Neural cell (in vitro differentiated cells): Measurements from ENCODE around the gene ACOXL. TPM values are rescaled to one million over a fixed set of nuclear protein-coding genes. Genes with fewer than 3 reads are reported as not detected.

Source experiments
- H2AFZ ChIP-seq: fragments of 200-600, 300-800 bp; sonication (generic), shearing (Covaris generic); 2 replicates; pipeline ENCODE4 v1.6.0; 2014; ENCODE audit warnings: low read depth, mild to moderate bottlenecking, antibody characterized with exemption, low read length, moderate library complexity
- H3F3A ChIP-seq: fragments of 200-600 bp; shearing (Covaris generic); 2 replicates; pipeline ENCODE4 v1.6.1; 2016; ENCODE audit warnings: mild to moderate bottlenecking, moderate library complexity, mixed read lengths, antibody characterized with exemption, low read length; ENCODE audit not compliant: insufficient read depth, poor library complexity, severe bottlenecking
- H3K27ac ChIP-seq: fragments of 200-600, 300-800 bp; sonication (generic), shearing (Covaris generic); 2 replicates; pipeline ENCODE4 v1.5.1; 2014; ENCODE audit warnings: mild to moderate bottlenecking, low read length, moderate library complexity
- H3K27me3 ChIP-seq: fragments of 300-800, 200-600 bp; sonication (generic), shearing (Covaris generic); 2 replicates; pipeline ENCODE4 v1.6.0; 2014; ENCODE audit warnings: mild to moderate bottlenecking, low read depth, low read length, moderate library complexity; ENCODE audit not compliant: insufficient read depth
- H3K36me3 ChIP-seq: fragments of 300-800, 200-600 bp; sonication (generic), shearing (Covaris generic); 2 replicates; pipeline ENCODE4 v1.5.1; 2014; ENCODE audit warnings: mild to moderate bottlenecking, antibody characterized with exemption, low read length, moderate library complexity; ENCODE audit not compliant: insufficient read depth
- H3K4me2 ChIP-seq: fragments of 300-800, 200-600 bp; sonication (generic), shearing (Covaris generic); 2 replicates; pipeline ENCODE4 v1.6.0; 2014; ENCODE audit warnings: mild to moderate bottlenecking, low read length
- H3K4me3 ChIP-seq: fragments of 300-800, 200-600 bp; sonication (generic), shearing (Covaris generic); 2 replicates; pipeline ENCODE4 v1.5.1; 2014; ENCODE audit warnings: mild to moderate bottlenecking, low read length, moderate library complexity
- H3K79me2 ChIP-seq: fragments of 200-600 bp; shearing (Covaris generic); replicated peaks from 2 replicates; pipeline ENCODE4 v1.6.0; 2014; ENCODE audit warnings: mild to moderate bottlenecking, low read length, moderate library complexity; ENCODE audit not compliant: insufficient read depth
- H3K9ac ChIP-seq: fragments of 300-800, 200-600 bp; sonication (generic), shearing (Covaris generic); 2 replicates; pipeline ENCODE4 v1.6.1; 2016; ENCODE audit warnings: mild to moderate bottlenecking, low read length, mixed read lengths
- H3K9me2 ChIP-seq: fragments of 200-600 bp; shearing (Covaris generic); 2 replicates; pipeline ENCODE4 v1.6.1; 2016; ENCODE audit warnings: mild to moderate bottlenecking, low read length, mixed read lengths; ENCODE audit not compliant: insufficient read depth
- H3K9me3 ChIP-seq: fragments of 200-600, 300-800 bp; sonication (generic), shearing (Covaris generic); 2 replicates; pipeline ENCODE4 v1.6.1; 2016; ENCODE audit warnings: mild to moderate bottlenecking, mixed run types, low read length, moderate library complexity, mixed read lengths
- H4K20me1 ChIP-seq: fragments of 200-600 bp; shearing (Covaris generic); 2 replicates; pipeline ENCODE4 v1.6.1; 2016; ENCODE audit warnings: mild to moderate bottlenecking, mixed run types; ENCODE audit not compliant: insufficient read depth
- EP300 ChIP-seq: fragments of 450-650 bp; conservative IDR thresholded peaks from 2 replicates; pipeline ENCODE4 v1.6.1; 2014; ENCODE audit warnings: antibody characterized with exemption, mild to moderate bottlenecking, moderate library complexity; ENCODE audit not compliant: poor library complexity, severe bottlenecking
- EZH2 ChIP-seq: fragments of 200-600, 300-800 bp; shearing (Covaris generic), sonication (generic); IDR thresholded peaks from 2 replicates; pipeline ENCODE4 v1.6.1; 2014; ENCODE audit warnings: antibody characterized with exemption, low read length, borderline replicate concordance, mild to moderate bottlenecking; ENCODE audit not compliant: insufficient read depth, poor library complexity, severe bottlenecking
- MXI1 ChIP-seq: fragments of 450-650 bp; conservative IDR thresholded peaks from 2 replicates; pipeline ENCODE4 v1.6.1; 2014; ENCODE audit warnings: antibody characterized with exemption, mild to moderate bottlenecking; ENCODE audit not compliant: poor library complexity, severe bottlenecking
- POLR2AphosphoS5 ChIP-seq: IDR thresholded peaks from 2 replicates; pipeline ENCODE4 v1.6.1; 2012
- RAD21 ChIP-seq: fragments of 450-650 bp; conservative IDR thresholded peaks from 2 replicates; pipeline ENCODE4 v1.6.1; 2014; ENCODE audit warnings: antibody characterized with exemption, mild to moderate bottlenecking, moderate library complexity
- SMC3 ChIP-seq: fragments of 450-650 bp; conservative IDR thresholded peaks from 2 replicates; pipeline ENCODE4 v1.6.1; 2014; ENCODE audit warnings: antibody characterized with exemption, mild to moderate bottlenecking, moderate library complexity; ENCODE audit not compliant: poor library complexity
- TAF1 ChIP-seq: IDR thresholded peaks from 2 replicates; pipeline ENCODE4 v1.6.1; 2012; ENCODE audit warnings: low read depth
- polyA plus RNA-seq: library from polyadenylated mRNA; depleted of rRNA; stranded (reverse); fragments of >200 nt; gene quantifications from 2 replicates; pipeline ENCODE4 v1.2.3, GENCODE V29; 2014
- TF ChIP-seq, protein P1 (sequence below): IDR thresholded peaks from 2 replicates; pipeline ENCODE4 v1.6.1; 2012; ENCODE audit warnings: borderline replicate concordance
- TF ChIP-seq, protein P2 (sequence below): fragments of 450-650 bp; IDR thresholded peaks from 2 replicates; pipeline ENCODE4 v1.5.1; 2014; ENCODE audit warnings: antibody characterized with exemption, mild to moderate bottlenecking, moderate library complexity; ENCODE audit not compliant: poor library complexity, severe bottlenecking

ACOXL gene
- polyA plus RNA-seq, 1 donor from 2014 or later, result not detected

DNA sequence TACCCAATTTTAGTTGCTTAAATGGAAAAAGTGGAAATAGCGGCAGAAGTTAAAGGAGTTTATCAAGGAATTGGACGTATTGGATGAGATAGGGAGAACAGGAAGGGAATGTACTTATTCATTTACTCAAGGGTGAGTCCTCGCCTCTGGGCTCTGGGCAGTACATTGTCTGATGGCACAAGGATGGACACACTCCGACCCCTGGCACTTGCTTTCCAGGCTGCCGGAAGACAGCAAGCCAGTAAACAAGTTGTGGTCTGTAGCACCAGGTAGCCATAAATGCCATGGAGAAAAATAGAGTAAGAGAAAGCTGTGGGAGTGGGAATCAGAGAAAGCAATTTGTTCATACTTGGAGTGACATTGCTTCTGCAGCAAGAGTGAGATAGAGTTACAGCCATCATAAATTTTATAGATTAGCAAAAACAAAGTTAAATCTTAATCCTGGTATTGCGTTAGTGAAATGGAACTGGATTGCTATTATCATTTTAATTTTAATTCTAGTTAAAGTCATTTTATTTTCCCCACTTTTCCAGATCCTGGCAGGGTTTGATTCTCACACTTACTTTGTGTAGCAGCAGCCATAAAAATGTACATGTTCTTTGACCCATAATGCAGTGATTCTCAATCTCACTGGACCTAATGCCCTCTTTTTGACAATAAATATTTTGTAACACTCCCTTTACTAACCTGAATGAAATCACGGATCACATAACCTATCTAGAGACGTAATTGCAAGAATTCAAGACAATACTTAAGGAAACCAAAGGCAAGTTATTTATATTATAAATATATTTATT is 252.5 kb downstream of the ACOXL start:
- H3K9ac ChIP-seq, result no peak overlapping the region
- H3K9me2 ChIP-seq, result no peaks in the 10 kb centered on the region
- no peak overlapping the region for H2AFZ ChIP-seq
- TF ChIP-seq, protein P1, sequence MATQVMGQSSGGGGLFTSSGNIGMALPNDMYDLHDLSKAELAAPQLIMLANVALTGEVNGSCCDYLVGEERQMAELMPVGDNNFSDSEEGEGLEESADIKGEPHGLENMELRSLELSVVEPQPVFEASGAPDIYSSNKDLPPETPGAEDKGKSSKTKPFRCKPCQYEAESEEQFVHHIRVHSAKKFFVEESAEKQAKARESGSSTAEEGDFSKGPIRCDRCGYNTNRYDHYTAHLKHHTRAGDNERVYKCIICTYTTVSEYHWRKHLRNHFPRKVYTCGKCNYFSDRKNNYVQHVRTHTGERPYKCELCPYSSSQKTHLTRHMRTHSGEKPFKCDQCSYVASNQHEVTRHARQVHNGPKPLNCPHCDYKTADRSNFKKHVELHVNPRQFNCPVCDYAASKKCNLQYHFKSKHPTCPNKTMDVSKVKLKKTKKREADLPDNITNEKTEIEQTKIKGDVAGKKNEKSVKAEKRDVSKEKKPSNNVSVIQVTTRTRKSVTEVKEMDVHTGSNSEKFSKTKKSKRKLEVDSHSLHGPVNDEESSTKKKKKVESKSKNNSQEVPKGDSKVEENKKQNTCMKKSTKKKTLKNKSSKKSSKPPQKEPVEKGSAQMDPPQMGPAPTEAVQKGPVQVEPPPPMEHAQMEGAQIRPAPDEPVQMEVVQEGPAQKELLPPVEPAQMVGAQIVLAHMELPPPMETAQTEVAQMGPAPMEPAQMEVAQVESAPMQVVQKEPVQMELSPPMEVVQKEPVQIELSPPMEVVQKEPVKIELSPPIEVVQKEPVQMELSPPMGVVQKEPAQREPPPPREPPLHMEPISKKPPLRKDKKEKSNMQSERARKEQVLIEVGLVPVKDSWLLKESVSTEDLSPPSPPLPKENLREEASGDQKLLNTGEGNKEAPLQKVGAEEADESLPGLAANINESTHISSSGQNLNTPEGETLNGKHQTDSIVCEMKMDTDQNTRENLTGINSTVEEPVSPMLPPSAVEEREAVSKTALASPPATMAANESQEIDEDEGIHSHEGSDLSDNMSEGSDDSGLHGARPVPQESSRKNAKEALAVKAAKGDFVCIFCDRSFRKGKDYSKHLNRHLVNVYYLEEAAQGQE, result no peak
- TF ChIP-seq SMC3 (no peak), POLR2AphosphoS5 (no peak), MXI1 (no peak), EP300 (no peak), TAF1 (no peak), RAD21 (no peak), EZH2 (no peak)
- TF ChIP-seq, protein P2, sequence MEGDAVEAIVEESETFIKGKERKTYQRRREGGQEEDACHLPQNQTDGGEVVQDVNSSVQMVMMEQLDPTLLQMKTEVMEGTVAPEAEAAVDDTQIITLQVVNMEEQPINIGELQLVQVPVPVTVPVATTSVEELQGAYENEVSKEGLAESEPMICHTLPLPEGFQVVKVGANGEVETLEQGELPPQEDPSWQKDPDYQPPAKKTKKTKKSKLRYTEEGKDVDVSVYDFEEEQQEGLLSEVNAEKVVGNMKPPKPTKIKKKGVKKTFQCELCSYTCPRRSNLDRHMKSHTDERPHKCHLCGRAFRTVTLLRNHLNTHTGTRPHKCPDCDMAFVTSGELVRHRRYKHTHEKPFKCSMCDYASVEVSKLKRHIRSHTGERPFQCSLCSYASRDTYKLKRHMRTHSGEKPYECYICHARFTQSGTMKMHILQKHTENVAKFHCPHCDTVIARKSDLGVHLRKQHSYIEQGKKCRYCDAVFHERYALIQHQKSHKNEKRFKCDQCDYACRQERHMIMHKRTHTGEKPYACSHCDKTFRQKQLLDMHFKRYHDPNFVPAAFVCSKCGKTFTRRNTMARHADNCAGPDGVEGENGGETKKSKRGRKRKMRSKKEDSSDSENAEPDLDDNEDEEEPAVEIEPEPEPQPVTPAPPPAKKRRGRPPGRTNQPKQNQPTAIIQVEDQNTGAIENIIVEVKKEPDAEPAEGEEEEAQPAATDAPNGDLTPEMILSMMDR, result no peak
- H3K79me2 ChIP-seq, result no peaks in the 10 kb centered on the region
- no peak overlapping the region for H3K27ac ChIP-seq
- H3K9me3 ChIP-seq, result no peaks in the 10 kb centered on the region
- H4K20me1 ChIP-seq, result no peaks in the 10 kb centered on the region
- no peak overlapping the region for H3K4me2 ChIP-seq
- no peaks in the 10 kb centered on the region for H3F3A ChIP-seq
- H3K36me3 ChIP-seq, result no peaks in the 10 kb centered on the region
- H3K27me3 ChIP-seq, result no peaks in the 10 kb centered on the region
- H3K4me3 ChIP-seq, result no peak overlapping the region

DNA sequence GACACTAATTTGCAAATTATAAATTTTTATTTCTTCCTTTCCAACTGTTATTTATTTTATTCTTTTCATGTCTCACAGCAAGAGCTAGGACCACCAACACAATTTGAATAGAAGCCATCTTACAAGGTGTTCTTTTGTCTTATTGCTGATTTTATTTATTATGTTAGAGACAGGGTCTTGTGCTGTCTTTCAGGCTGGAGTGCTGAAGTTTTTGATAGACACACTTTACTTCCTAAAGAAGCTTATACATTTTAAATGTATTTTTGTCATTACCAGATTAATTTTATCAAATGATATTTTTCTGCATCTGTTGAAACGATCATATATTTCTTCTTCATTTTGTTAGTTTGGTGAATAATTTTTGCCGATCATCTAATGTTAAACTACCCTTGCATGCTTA is 258.1 kb downstream of the ACOXL start:
- H3K27me3 ChIP-seq, result no peaks in the 10 kb centered on the region
- H4K20me1 ChIP-seq, result no peaks in the 10 kb centered on the region
- no peaks in the 10 kb centered on the region for H3K79me2 ChIP-seq
- H3K36me3 ChIP-seq, result no peaks in the 10 kb centered on the region
- H3K9me3 ChIP-seq, result no peaks in the 10 kb centered on the region
- no peak overlapping the region for H3K4me3 ChIP-seq
- no peak overlapping the region for H2AFZ ChIP-seq
- H3F3A ChIP-seq, result no peaks in the 10 kb centered on the region
- no peak overlapping the region for H3K4me2 ChIP-seq
- no peaks in the 10 kb centered on the region for H3K9me2 ChIP-seq
- TF ChIP-seq POLR2AphosphoS5 (no peak), RAD21 (no peak), SMC3 (no peak), MXI1 (no peak), TAF1 (no peak), EP300 (no peak)
- TF ChIP-seq, protein P1, result no peak
- H3K9ac ChIP-seq, result no peak overlapping the region
- H3K27ac ChIP-seq, result no peak overlapping the region
